GM21360 (cell line): ENCODE measurements around the gene CEP120.
"Not testable (repeated sequence)": the region's sequence is repeated elsewhere in the genome, so short reads cannot be mapped to it uniquely, and the experiment has no call there.

ENCODE experiments used
- ATAC-seq: cut with Tn5 transposase; IDR thresholded peaks from one replicate; pipeline ENCODE4 v1.9.1; 2021; ENCODE audit warnings: mild to moderate bottlenecking, moderate library complexity; ENCODE audit not compliant: unreplicated experiment

CEP120 gene

GRCh38 chr5:123391009-123391408, 32.2 kb downstream of the CEP120 start:
- ATAC-seq, result no peak

GRCh38 chr5:123389794-123390193, 33.4 kb downstream of the CEP120 start:
- ATAC-seq, result no peak

- ATAC-seq, result no peak
Measured at GRCh38 chr5:123387313-123387712, 35.9 kb downstream of the CEP120 start.

- ATAC-seq, result no peak
Measured at GRCh38 chr5:123382252-123382651, 41.0 kb downstream of the CEP120 start.

GRCh38 chr5:123371575-123372179, 51.5 kb downstream of the CEP120 start:
- no peak for ATAC-seq

GRCh38 chr5:123369371-123369968, 53.7 kb downstream of the CEP120 start:
- no peak for ATAC-seq

- no peak for ATAC-seq
Measured at GRCh38 chr5:123367739-123368138, 55.5 kb downstream of the CEP120 start.

GRCh38 chr5:123365156-123365555, 58.0 kb downstream of the CEP120 start:
- no peak for ATAC-seq

GRCh38 chr5:123364441-123365155, 58.6 kb downstream of the CEP120 start:
- ATAC-seq, result no peak

GRCh38 chr5:123360910-123361309, 62.3 kb downstream of the CEP120 start:
- ATAC-seq, result no peak

- ATAC-seq, result no peak
Measured at GRCh38 chr5:123360201-123360571, 63.0 kb downstream of the CEP120 start.

- no peak for ATAC-seq
Measured at GRCh38 chr5:123359454-123360200, 63.6 kb downstream of the CEP120 start.

- ATAC-seq, result no peak
Measured at GRCh38 chr5:123358751-123359150, 64.5 kb downstream of the CEP120 start.

GRCh38 chr5:123358304-123358703, 64.9 kb downstream of the CEP120 start:
- no peak for ATAC-seq

GRCh38 chr5:123351820-123352219, 71.4 kb downstream of the CEP120 start:
- ATAC-seq, result no peak

GRCh38 chr5:123351240-123351639, 72.0 kb downstream of the CEP120 start:
- ATAC-seq, result no peak

GRCh38 chr5:123350742-123351141, 72.5 kb downstream of the CEP120 start:
- ATAC-seq, result no peak

GRCh38 chr5:123344816-123345426, 78.3 kb downstream of the CEP120 start:
- ATAC-seq, result no peak

GRCh38 chr5:123340928-123341327, 82.3 kb downstream of the CEP120 start:
- ATAC-seq, result no peak

GRCh38 chr5:123308377-123308776, 114.8 kb downstream of the CEP120 start:
- not testable (repeated sequence) for ATAC-seq

- ATAC-seq, result no peak
Measured at GRCh38 chr5:123305751-123306150, 117.5 kb downstream of the CEP120 start.
